B cell (primary cell): Measurements from ENCODE around the gene PITPNB. TPM values are rescaled to one million over a fixed set of nuclear protein-coding genes. Genes with fewer than 3 reads are reported as not detected.

Experiments
- ATAC-seq: fragments of 200-7000 bp; cut with Tn5 transposase; one replicate; pipeline ENCODE4 v1.10.0; 2021; ENCODE audit warnings: low read depth, mild to moderate bottlenecking, moderate number of reproducible peaks, moderate library complexity
- CTCF ChIA-PET: fragments of 350-600 bp; sonication (Branson Sonifier 250); formaldehyde crosslinking; loops from one replicate; lab custom pipeline; 2021; ENCODE audit warnings: antibody characterized with exemption, inconsistent platforms; lab: Charles Lee
- POLR2A ChIA-PET: fragments of 350-600 bp; sonication (Branson Sonifier 250); formaldehyde crosslinking; loops from one replicate; lab custom pipeline; 2021; ENCODE audit warnings: antibody characterized with exemption; lab: Charles Lee
- DNase-seq: peaks from one replicate; pipeline ENCODE4 v3.0.0; 2013
- H2AFZ ChIP-seq: 2 replicates; pipeline ENCODE4 v1.6.1; 2012; ENCODE audit warnings: mild to moderate bottlenecking, low read depth, low read length; ENCODE audit not compliant: insufficient read depth, poor library complexity, severe bottlenecking
- H3K27ac ChIP-seq, 2 donors: 1 replicate in 1 of 2; 2 replicates in 1 of 2; pipeline ENCODE4 v1.5.1; 2012 to 2013; ENCODE audit warnings: low read length in 2 of 2, mild to moderate bottlenecking in 2 of 2, moderate library complexity in 1 of 2
- H3K27me3 ChIP-seq, 4 experiments: fragments of 200-600 bp in 1 of 4; sonication (generic) in 1 of 4; replicated peaks in 1 of 4; 1 replicate in 2 of 4; 2 replicates in 2 of 4; pipeline versions ENCODE4 v1.6.1 to v1.7.0; 2013 to 2016; ENCODE audit warnings: low read length in 3 of 4, mild to moderate bottlenecking in 2 of 4, mixed read lengths in 1 of 4, moderate library complexity in 1 of 4; ENCODE audit not compliant: insufficient read depth in 4 of 4, control insufficient read depth in 3 of 4; ENCODE audit errors: control extremely low read depth in 1 of 4
- H3K36me3 ChIP-seq, 2 experiments: replicated peaks in 1 of 2; 1 replicate in 1 of 2; 2 replicates in 1 of 2; pipeline versions ENCODE4 v1.6.1 to v1.7.1; 2013; ENCODE audit warnings: low read length in 1 of 2; ENCODE audit not compliant: insufficient read depth in 2 of 2, control insufficient read depth in 1 of 2; ENCODE audit errors: control extremely low read depth in 1 of 2, extremely low read depth in 1 of 2
- H3K4me1 ChIP-seq, 2 donors: fragments of 200-600 bp in 1 of 2; sonication (generic) in 1 of 2; 1 replicate in 1 of 2; 2 replicates in 1 of 2; pipeline versions ENCODE4 v1.5.1 to v1.6.1; 2013 to 2017; ENCODE audit warnings: low read length in 2 of 2; ENCODE audit not compliant: control insufficient read depth in 2 of 2, insufficient read depth in 2 of 2
- H3K4me2 ChIP-seq: replicated peaks from 2 replicates; pipeline ENCODE3; 2012; ENCODE audit warnings: mild to moderate bottlenecking, low read depth, low read length; ENCODE audit not compliant: poor library complexity, severe bottlenecking
- H3K4me3 ChIP-seq, 5 experiments: fragments of 200-600 bp in 1 of 5; sonication (generic) in 1 of 5; 1 replicate in 3 of 5; 2 replicates in 2 of 5; pipeline versions ENCODE4 v1.5.1 to v1.7.0; 2011 to 2016; ENCODE audit warnings: low read length in 4 of 5, mild to moderate bottlenecking in 4 of 5, low read depth in 2 of 5, control low read depth in 1 of 5, moderate library complexity in 1 of 5; ENCODE audit not compliant: insufficient read depth in 1 of 5; ENCODE audit errors: control extremely low read depth in 1 of 5, extremely low read depth in 1 of 5
- H3K79me2 ChIP-seq: fragments of 200-600 bp; sonication (generic); one replicate; pipeline ENCODE4 v1.6.0; 2016; ENCODE audit warnings: low read length; ENCODE audit not compliant: control insufficient read depth, insufficient read depth
- H3K9ac ChIP-seq: fragments of 200-600 bp; sonication (generic); 2 replicates; pipeline ENCODE4 v1.6.1; 2017; ENCODE audit warnings: mild to moderate bottlenecking, low read length, moderate library complexity
- H3K9me3 ChIP-seq, 3 donors: one replicate each; pipeline versions ENCODE4 v1.6.1 to v1.7.1; 2013; ENCODE audit warnings: low read length in 2 of 3; ENCODE audit not compliant: control insufficient read depth in 2 of 3, insufficient read depth in 1 of 3; ENCODE audit errors: control extremely low read depth in 1 of 3
- H4K20me1 ChIP-seq: 2 replicates; pipeline ENCODE4 v1.6.0; 2012; ENCODE audit warnings: mild to moderate bottlenecking, low read length; ENCODE audit not compliant: insufficient read depth, control insufficient read depth, poor library complexity, severe bottlenecking
- H3K27ac Mint-ChIP-seq: one replicate; pipeline ENCODE4 v1.8.0; 2021; ENCODE audit warnings: mixed read lengths
- H3K27me3 Mint-ChIP-seq: one replicate; pipeline ENCODE4 v1.8.0; 2021; ENCODE audit warnings: mixed read lengths
- H3K4me1 Mint-ChIP-seq: one replicate; pipeline ENCODE4 v1.8.0; 2021; ENCODE audit warnings: mixed read lengths
- H3K4me3 Mint-ChIP-seq: one replicate; pipeline ENCODE4 v1.8.0; 2021; ENCODE audit warnings: mixed read lengths
- H3K9me3 Mint-ChIP-seq: one replicate; pipeline ENCODE4 v1.8.0; 2022; ENCODE audit warnings: mixed read lengths; ENCODE audit not compliant: insufficient read depth
- CTCF ChIP-seq: fragments of 200-600 bp; IDR thresholded peaks from one replicate; pipeline ENCODE4 v1.8.0; 2022; ENCODE audit warnings: antibody characterized with exemption, mild to moderate bottlenecking
- EZH2 ChIP-seq: IDR thresholded peaks from 2 replicates; pipeline ENCODE4 v1.6.1; 2012; ENCODE audit warnings: borderline replicate concordance, low read depth, mild to moderate bottlenecking, moderate library complexity, low read length; ENCODE audit not compliant: insufficient read depth, poor library complexity, severe bottlenecking
- WGBS: methylation state at CpG from one replicate; pipeline ENCODE4 v1.1.5; 2013; ENCODE audit warnings: missing lambda C conversion rate; ENCODE audit not compliant: insufficient coverage; 5-methylcytosine and 5-hydroxymethylcytosine counted together
- intact Hi-C: fragments of 100-400 bp; cut with micrococcal nuclease; formaldehyde crosslinking; loops from one replicate; pipeline ENCODE4 v1.10.0; 2022
- polyA plus RNA-seq: library from polyadenylated mRNA; depleted of rRNA; stranded (reverse); fragments of >200 nt; gene quantifications from 2 replicates; pipeline ENCODE4 v1.2.3, GENCODE V29; 2012
- total RNA-seq, 2 donors: library from RNA; stranded (reverse); fragments of 120-200 nt in 1 of 2; gene quantifications; 1 replicate in 1 of 2; 2 replicates in 1 of 2; pipeline versions ENCODE4 v1.2.3 to v1.2.4, GENCODE V29; 2013 to 2022

PITPNB gene
- total and polyA plus RNA-seq, 2 donors (not counting 1 experiment from before 2014, with no cell fraction given), result 17.5 to 82.3 TPM

- Histone ChIP-seq H3K27ac (no peak overlapping the region), H3K79me2 (no peaks in the 10 kb centered on the region), H4K20me1 (no peaks in the 10 kb centered on the region), H2AFZ (no peak overlapping the region), H3K36me3 (peaks cover 2 to 45% of the 10 kb centered on the region in 2 experiments), H3K4me2 (no peak overlapping the region), H3K9me3 (no peaks in the 10 kb centered on the region), H3K4me1 (peaks cover 0 to 3% of the 10 kb centered on the region in 2 donors), H3K9ac (no peak overlapping the region), H3K4me3 (no peak overlapping the region), H3K27me3 (no peaks in the 10 kb centered on the region)
- DNase-seq, result no peak
- no peaks in the 10 kb centered on the region for H3K27me3 Mint-ChIP-seq
- POLR2A ChIA-PET, result no interaction called here
- H3K9me3 Mint-ChIP-seq, result no peaks in the 10 kb centered on the region
- intact Hi-C loops, result no loop called here
- WGBS, result no CpG with 5 or more reads among the region's 6 CpGs
- CTCF ChIA-PET, result no interaction called here
- no peak overlapping the region for H3K27ac Mint-ChIP-seq
- no peak overlapping the region for H3K4me3 Mint-ChIP-seq
- peaks cover 22% of the 10 kb centered on the region for H3K4me1 Mint-ChIP-seq
- TF ChIP-seq EZH2 (no peak), CTCF (no peak)
- ATAC-seq, result no peak
Observed at GRCh38 chr22:27865496-27865895, 53.6 kb downstream of the PITPNB start.

GRCh38 chr22:27863556-27863955 is 55.5 kb downstream of the PITPNB start:
- no CpG with 5 or more reads among the region's 2 CpGs for WGBS

More at GRCh38 chr22:27863556-27863955, 55.5 kb downstream of the PITPNB start:
- DNase-seq (no peak), ATAC-seq (no peak)
- H3K9me3 ChIP-seq, result no peaks in the 10 kb centered on the region
- Mint-ChIP-seq H3K4me3 (no peak overlapping the region), H3K4me1 (peaks cover 13% of the 10 kb centered on the region), H3K27me3 (no peaks in the 10 kb centered on the region), H3K27ac (no peak overlapping the region), H3K9me3 (no peaks in the 10 kb centered on the region)
- POLR2A ChIA-PET, result no interaction called here
- peaks cover 2 to 51% of the 10 kb centered on the region in 2 experiments for H3K36me3 ChIP-seq
- CTCF ChIA-PET, result interaction anchor here (1.3 to 1.6 kb wide), 2 partner anchors 10 to 13 kb away, joined by 3 to 4 read pairs; no protein-coding TSS in a partner anchor
- intact Hi-C loops, result no loop called here
- H3K27me3 ChIP-seq, result no peaks in the 10 kb centered on the region
- TF ChIP-seq CTCF, result no peak
- no peak for TF ChIP-seq EZH2
- H3K4me3 ChIP-seq, result no peak overlapping the region
- H3K9ac ChIP-seq, result no peak overlapping the region
- peaks cover 0 to 3% of the 10 kb centered on the region in 2 donors for H3K4me1 ChIP-seq
- H3K79me2 ChIP-seq, result no peaks in the 10 kb centered on the region
- H4K20me1 ChIP-seq, result no peaks in the 10 kb centered on the region
- no peak overlapping the region for H2AFZ ChIP-seq
- H3K4me2 ChIP-seq, result no peak overlapping the region
- no peak overlapping the region for H3K27ac ChIP-seq
